HG03196 (cell line): Measurements from ENCODE around the gene MACROD2.

ENCODE experiments used
- ATAC-seq: cut with Tn5 transposase; IDR thresholded peaks from one replicate; pipeline ENCODE4 v1.9.1; 2021; ENCODE audit not compliant: unreplicated experiment

The MACROD2 gene

GRCh38 chr20:14055127-14055742 is 59.9 kb downstream of the MACROD2 start:
- ATAC-seq, result no peak

- ATAC-seq, result no peak
These were observed 66.9 kb downstream of the MACROD2 start for GRCh38 chr20:14062171-14062570.

- ATAC-seq, result no peak
These were observed 67.5 kb downstream of the MACROD2 start for GRCh38 chr20:14062786-14063185.

GRCh38 chr20:14064333-14064732 is 69.0 kb downstream of the MACROD2 start:
- ATAC-seq, result no peak

- ATAC-seq, result no peak
These were observed 69.6 kb downstream of the MACROD2 start for GRCh38 chr20:14064921-14065320.

GRCh38 chr20:14065774-14066173 is 70.5 kb downstream of the MACROD2 start:
- ATAC-seq, result no peak

GRCh38 chr20:14067603-14068002 is 72.3 kb downstream of the MACROD2 start:
- no peak for ATAC-seq

- no peak for ATAC-seq
These were observed 74.5 kb downstream of the MACROD2 start for GRCh38 chr20:14069796-14070195.

GRCh38 chr20:14093652-14094051 is 98.3 kb downstream of the MACROD2 start:
- no peak for ATAC-seq

GRCh38 chr20:14098261-14098660 is 102.9 kb downstream of the MACROD2 start:
- ATAC-seq, result no peak

- no peak for ATAC-seq
These were observed 118.1 kb downstream of the MACROD2 start for GRCh38 chr20:14113416-14113815.

- ATAC-seq, result no peak
These were observed 118.9 kb downstream of the MACROD2 start for GRCh38 chr20:14114065-14114704.

GRCh38 chr20:14116037-14116436 is 120.7 kb downstream of the MACROD2 start:
- ATAC-seq, result no peak

GRCh38 chr20:14117768-14118167 is 122.5 kb downstream of the MACROD2 start:
- no peak for ATAC-seq

- no peak for ATAC-seq
These were observed 131.5 kb downstream of the MACROD2 start for GRCh38 chr20:14126856-14127255.

- no peak for ATAC-seq
These were observed 132.4 kb downstream of the MACROD2 start for GRCh38 chr20:14127514-14128223.

GRCh38 chr20:14134004-14134403 is 138.7 kb downstream of the MACROD2 start:
- ATAC-seq, result no peak

- ATAC-seq, result no peak
These were observed 146.9 kb downstream of the MACROD2 start for GRCh38 chr20:14142171-14142570.

GRCh38 chr20:14142964-14143627 is 147.8 kb downstream of the MACROD2 start:
- no peak for ATAC-seq

- no peak for ATAC-seq
These were observed 152.7 kb downstream of the MACROD2 start for GRCh38 chr20:14148042-14148441.

GRCh38 chr20:14155361-14155760 is 160.0 kb downstream of the MACROD2 start:
- ATAC-seq, result no peak

- no peak for ATAC-seq
These were observed 183.2 kb downstream of the MACROD2 start for GRCh38 chr20:14178528-14178927.
